Naive B cell (primary cell): ENCODE results near the gene SERPINB13. TPM values are rescaled to one million over a fixed set of nuclear protein-coding genes. Genes with fewer than 3 reads are reported as not detected.
"Not testable (repeated sequence)": the region's sequence is repeated elsewhere in the genome, so short reads cannot be mapped to it uniquely, and the experiment has no call there.

Experiments used
- ATAC-seq, 2 donors: fragments of 150-1000 bp; cut with Tn5 transposase; 2 replicates each; pipeline ENCODE4 v1.10.0; 2021; ENCODE audit warnings: low read depth in 2 of 2, mild to moderate bottlenecking in 2 of 2, moderate library complexity in 2 of 2
- DNase-seq: peaks from one replicate; pipeline ENCODE4 v3.0.0; 2022
- H3K27ac Mint-ChIP-seq, 6 donors: one replicate each; pipeline ENCODE4 v1.8.0; 2020 to 2022; ENCODE audit warnings: mild to moderate bottlenecking in 6 of 6, mixed read lengths in 6 of 6, moderate library complexity in 5 of 6, inconsistent platforms in 2 of 6
- H3K27me3 Mint-ChIP-seq, 3 donors: one replicate each; pipeline ENCODE4 v1.8.0; 2021 to 2022; ENCODE audit warnings: mixed read lengths in 3 of 3, mild to moderate bottlenecking in 1 of 3
- H3K36me3 Mint-ChIP-seq, 2 donors: one replicate each; pipeline ENCODE4 v1.8.0; 2020 to 2022; ENCODE audit warnings: mixed read lengths in 2 of 2, inconsistent platforms in 1 of 2, mild to moderate bottlenecking in 1 of 2
- H3K4me1 Mint-ChIP-seq, 3 donors: one replicate each; pipeline ENCODE4 v1.8.0; 2020 to 2022; ENCODE audit warnings: mixed read lengths in 3 of 3, inconsistent platforms in 1 of 3, mild to moderate bottlenecking in 1 of 3, moderate library complexity in 1 of 3
- H3K4me3 Mint-ChIP-seq, 8 donors: one replicate each; pipeline ENCODE4 v1.8.0; 2020 to 2022; ENCODE audit warnings: mild to moderate bottlenecking in 8 of 8, mixed read lengths in 8 of 8, moderate library complexity in 8 of 8, inconsistent platforms in 2 of 8
- H3K9me3 Mint-ChIP-seq, 7 donors: one replicate each; pipeline ENCODE4 v1.8.0; 2020 to 2022; ENCODE audit warnings: mixed read lengths in 7 of 7, mild to moderate bottlenecking in 5 of 7, inconsistent platforms in 2 of 7, moderate library complexity in 1 of 7
- polyA plus RNA-seq, 6 donors: library from polyadenylated mRNA; unstranded; fragments of 300-500 nt; fragmentation: Illumina TruSeq; gene quantifications; one replicate each; pipeline ENCODE4 v1.2.3, GENCODE V29; 2021; ENCODE audit warnings: low read depth in 6 of 6

Gene SERPINB13
- polyA plus RNA-seq, 6 donors from 2014 or later: not detected

DNA sequence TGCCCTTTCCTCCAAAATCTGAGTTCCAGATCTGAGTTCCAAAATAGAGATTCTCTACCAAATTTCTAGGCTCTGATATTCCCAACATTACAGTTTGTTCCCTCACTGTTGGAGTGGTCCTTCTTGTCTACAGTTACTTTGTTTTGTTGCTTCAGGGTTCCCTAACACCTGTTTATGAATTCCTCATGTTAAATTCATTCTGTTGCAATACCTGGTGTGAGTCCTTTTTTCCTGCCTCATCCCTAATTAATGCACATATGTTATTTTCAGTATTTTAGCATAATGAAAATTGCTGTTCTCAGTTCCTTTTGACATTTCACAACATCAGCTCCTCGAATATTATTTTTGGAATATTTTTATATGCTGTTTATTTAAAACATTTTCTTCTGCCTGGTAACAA, 16.2 kb downstream of the SERPINB13 start:
- H3K36me3 Mint-ChIP-seq: no peaks in the 10 kb centered on the region
- DNase-seq (no peak), ATAC-seq (no peak)
- peaks cover 0 to 5% (median 2%) of the 10 kb centered on the region in 7 donors for H3K9me3 Mint-ChIP-seq
- peak overlapping the region in 1 of 6 donors; percentile 78 for H3K27ac Mint-ChIP-seq
- peaks cover 0 to 8% (median 6%) of the 10 kb centered on the region in 3 donors for H3K27me3 Mint-ChIP-seq
- H3K4me3 Mint-ChIP-seq: no peak overlapping the region
- H3K4me1 Mint-ChIP-seq: no peaks in the 10 kb centered on the region

DNA sequence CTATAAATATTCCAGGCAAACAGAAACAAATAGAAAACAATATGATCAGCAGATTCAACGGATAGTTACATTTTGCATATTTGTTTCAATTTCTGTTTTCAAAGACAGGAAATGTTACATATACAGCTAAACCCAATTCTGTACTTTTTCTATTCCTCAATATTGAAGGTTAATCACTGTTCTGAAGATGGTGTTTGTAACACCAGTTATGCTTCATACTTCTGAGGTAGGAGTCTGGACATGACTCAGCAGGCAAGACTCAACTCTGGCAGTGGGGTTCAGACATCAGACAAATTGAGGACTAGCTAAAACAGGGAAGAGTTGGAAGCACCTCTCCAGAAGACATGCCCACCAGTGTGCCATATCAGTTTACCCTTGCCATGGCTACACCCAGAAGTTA, 16.6 kb downstream of the SERPINB13 start:
- H3K27ac Mint-ChIP-seq: no peak overlapping the region
- DNase-seq: no peak

GRCh38 chr18:63604791-63605567, 17.8 kb downstream of the SERPINB13 start:
- Mint-ChIP-seq H3K36me3 (no peaks in the 10 kb centered on the region), H3K27ac (no peak overlapping the region), H3K9me3 (peaks cover 0 to 5% (median 0%) of the 10 kb centered on the region in 7 donors), H3K27me3 (peaks cover 0 to 8% (median 6%) of the 10 kb centered on the region in 3 donors), H3K4me1 (no peaks in the 10 kb centered on the region), H3K4me3 (no peak overlapping the region)
- no peak for DNase-seq
- no peak for ATAC-seq

More for the DNA sequence above, 16.6 kb downstream of the SERPINB13 start:
- ATAC-seq: no peak
- Mint-ChIP-seq H3K4me1 (no peaks in the 10 kb centered on the region), H3K27me3 (peaks cover 0 to 8% (median 6%) of the 10 kb centered on the region in 3 donors), H3K36me3 (no peaks in the 10 kb centered on the region), H3K9me3 (peaks cover 0 to 5% (median 2%) of the 10 kb centered on the region in 7 donors), H3K4me3 (no peak overlapping the region)

DNA sequence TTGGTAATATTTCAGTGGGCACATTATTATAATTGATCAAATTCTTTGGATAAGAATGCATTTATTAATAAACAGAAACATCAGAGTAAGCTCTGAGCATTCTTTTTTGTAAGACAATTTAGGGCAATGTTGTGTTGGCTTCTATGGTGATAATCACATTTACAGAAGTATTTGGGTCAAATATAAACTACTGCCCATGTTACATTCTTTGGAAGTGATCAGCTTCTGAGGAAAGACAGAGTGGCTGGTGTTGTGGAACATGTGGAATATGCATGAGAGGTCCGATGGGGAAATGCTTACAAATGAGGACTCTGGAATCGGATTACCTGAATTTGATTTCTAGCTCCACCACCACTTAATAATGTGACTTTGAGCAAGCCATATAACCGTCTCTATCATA, 19.4 kb downstream of the SERPINB13 start:
- H3K4me1 Mint-ChIP-seq: no peaks in the 10 kb centered on the region
- H3K36me3 Mint-ChIP-seq: no peaks in the 10 kb centered on the region
- peaks cover 0 to 3% (median 0%) of the 10 kb centered on the region in 7 donors for H3K9me3 Mint-ChIP-seq
- peaks cover 5 to 14% (median 8%) of the 10 kb centered on the region in 3 donors for H3K27me3 Mint-ChIP-seq
- H3K4me3 Mint-ChIP-seq: no peak overlapping the region
- H3K27ac Mint-ChIP-seq: no peak overlapping the region
- DNase-seq (no peak), ATAC-seq (no peak)

DNA sequence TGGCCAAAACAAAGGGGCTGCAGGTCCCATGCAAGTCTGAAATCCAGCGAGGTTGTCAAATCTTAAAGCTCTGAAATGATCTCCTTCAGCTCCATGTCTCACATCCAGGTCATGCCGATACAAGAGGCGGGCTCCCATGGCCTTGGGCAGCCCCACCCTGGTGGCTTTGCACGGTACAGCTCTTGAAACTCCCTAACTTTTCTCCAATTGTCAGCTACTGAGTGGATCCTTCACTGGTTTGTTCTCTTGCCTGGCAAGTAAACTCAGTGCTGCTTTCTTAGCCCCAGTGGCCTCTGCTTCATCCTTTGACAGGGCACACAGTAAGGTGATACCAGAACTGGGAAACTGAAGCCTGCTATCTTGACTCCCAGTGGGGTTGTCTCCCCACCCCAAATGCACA, 26.3 kb downstream of the SERPINB13 start:
- Mint-ChIP-seq H3K9me3 (peaks cover 0 to 12% (median 2%) of the 10 kb centered on the region in 7 donors), H3K27ac (no peak overlapping the region), H3K4me1 (no peaks in the 10 kb centered on the region)

DNA sequence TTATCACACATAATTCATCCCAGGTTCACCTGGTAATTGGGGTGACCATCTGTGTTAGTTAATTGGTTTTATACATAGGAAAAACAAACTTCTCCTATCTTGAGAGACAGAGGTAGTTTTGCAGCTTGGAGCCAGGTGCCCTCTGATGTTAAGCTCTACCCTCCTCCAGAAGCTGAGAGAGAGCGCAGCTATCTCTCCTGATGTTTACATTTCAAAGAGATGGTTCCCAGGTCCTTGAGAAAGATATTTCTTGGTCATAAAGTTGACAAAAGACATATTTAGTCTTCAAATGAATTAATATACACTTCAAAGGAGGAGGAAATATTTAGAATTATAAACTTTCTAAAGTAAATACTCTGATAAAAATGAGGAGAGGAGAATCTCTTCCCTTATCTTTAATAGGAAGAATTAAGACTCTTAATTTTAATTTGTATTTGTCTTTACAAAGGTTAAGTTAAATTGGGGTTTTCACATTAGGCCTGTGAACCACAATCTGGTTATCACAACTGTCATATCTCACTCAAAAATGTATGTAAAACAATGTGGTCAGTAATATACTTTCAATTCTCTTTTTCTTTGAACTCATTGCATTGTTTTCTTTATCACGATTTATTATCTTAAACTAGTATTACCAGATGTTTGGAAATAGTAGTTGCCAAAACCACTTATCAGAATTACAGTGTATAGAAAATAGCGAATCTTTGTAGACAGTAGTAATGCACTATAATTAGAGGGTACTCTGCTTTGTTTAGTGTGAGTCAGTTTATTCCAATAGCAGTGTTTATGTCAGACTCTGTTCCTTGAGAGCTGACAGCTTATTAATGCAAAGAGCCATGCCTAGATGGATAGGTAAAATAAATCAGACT, 30.1 kb downstream of the SERPINB13 start:
- Mint-ChIP-seq H3K36me3 (peaks cover 0 to 4% of the 10 kb centered on the region in 2 donors), H3K9me3 (peaks cover 0 to 27% (median 6%) of the 10 kb centered on the region in 7 donors), H3K27ac (no peak overlapping the region), H3K4me1 (no peaks in the 10 kb centered on the region), H3K4me3 (no peak overlapping the region), H3K27me3 (peaks cover 0 to 14% (median 0%) of the 10 kb centered on the region in 3 donors)
- DNase-seq (no peak), ATAC-seq (no peak)

More for the DNA sequence above, 26.3 kb downstream of the SERPINB13 start:
- DNase-seq: no peak
- peaks cover 0 to 4% of the 10 kb centered on the region in 2 donors for H3K36me3 Mint-ChIP-seq
- no peak overlapping the region for H3K4me3 Mint-ChIP-seq
- no peak for ATAC-seq
- peaks cover 5 to 14% (median 9%) of the 10 kb centered on the region in 3 donors for H3K27me3 Mint-ChIP-seq

DNA sequence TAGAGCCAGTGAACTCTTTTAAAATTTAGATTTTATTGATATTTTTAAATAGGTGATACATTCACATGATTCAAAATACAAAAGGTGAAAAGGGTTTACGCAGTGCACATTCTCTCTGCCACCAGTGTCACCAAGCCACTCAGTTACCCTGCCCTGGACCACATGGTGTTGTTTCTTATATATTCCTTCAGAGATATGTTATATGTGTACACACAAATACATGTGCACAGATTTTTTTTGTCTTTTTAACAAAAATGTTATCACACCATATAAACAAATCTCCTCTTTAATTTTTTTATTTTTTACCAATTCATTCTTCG, 30.7 kb downstream of the SERPINB13 start:
- H3K9me3 Mint-ChIP-seq: peaks cover 0 to 24% (median 7%) of the 10 kb centered on the region in 7 donors
- ATAC-seq (no peak), DNase-seq (no peak)
- no peak overlapping the region for H3K4me3 Mint-ChIP-seq
- H3K36me3 Mint-ChIP-seq: peaks cover 0 to under 1% of the 10 kb centered on the region in 2 donors
- no peaks in the 10 kb centered on the region for H3K4me1 Mint-ChIP-seq
- H3K27ac Mint-ChIP-seq: no peak overlapping the region
- H3K27me3 Mint-ChIP-seq: peaks cover 0 to 11% (median 0%) of the 10 kb centered on the region in 3 donors

- no peak overlapping the region for H3K4me3 Mint-ChIP-seq
- no peaks in the 10 kb centered on the region for H3K4me1 Mint-ChIP-seq
- ATAC-seq: no peak
- DNase-seq: no peak
- no peaks in the 10 kb centered on the region for H3K27me3 Mint-ChIP-seq
- H3K27ac Mint-ChIP-seq: no peak overlapping the region
- H3K9me3 Mint-ChIP-seq: peaks cover 4 to 30% (median 12%) of the 10 kb centered on the region in 7 donors
- H3K36me3 Mint-ChIP-seq: no peaks in the 10 kb centered on the region
Measured at GRCh38 chr18:63619661-63620060, 32.5 kb downstream of the SERPINB13 start.

DNA sequence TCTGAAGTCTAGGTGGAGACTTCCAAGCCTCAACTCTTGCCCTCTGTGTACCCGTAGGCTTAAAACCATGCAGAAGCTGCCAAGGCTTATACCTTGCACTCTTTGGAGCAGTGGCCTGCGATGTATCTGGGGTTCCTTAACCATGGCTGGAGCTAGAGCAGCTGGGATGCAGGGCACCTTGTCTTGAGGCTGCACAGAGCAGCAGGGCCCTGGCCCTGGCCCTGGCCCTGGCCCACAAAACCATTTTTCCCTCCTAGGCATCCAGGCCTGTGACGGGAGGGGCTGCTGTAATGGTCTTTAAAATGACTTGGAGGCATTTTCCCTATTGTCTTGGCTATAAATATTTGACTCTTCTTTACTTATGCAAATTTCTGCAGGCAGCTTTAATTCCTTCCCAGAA, 37.7 kb downstream of the SERPINB13 start:
- Mint-ChIP-seq H3K4me3 (no peak overlapping the region), H3K4me1 (no peaks in the 10 kb centered on the region), H3K36me3 (peaks cover 6 to 24% of the 10 kb centered on the region in 2 donors), H3K27me3 (no peaks in the 10 kb centered on the region), H3K9me3 (peaks cover 12 to 55% (median 36%) of the 10 kb centered on the region in 7 donors), H3K27ac (no peak overlapping the region)
- DNase-seq: no peak
- ATAC-seq: no peak

- H3K27ac Mint-ChIP-seq: no peak overlapping the region
- peaks cover 8 to 57% (median 42%) of the 10 kb centered on the region in 7 donors for H3K9me3 Mint-ChIP-seq
- H3K4me3 Mint-ChIP-seq: no peak overlapping the region
Measured at GRCh38 chr18:63626431-63626830, 39.3 kb downstream of the SERPINB13 start.

DNA sequence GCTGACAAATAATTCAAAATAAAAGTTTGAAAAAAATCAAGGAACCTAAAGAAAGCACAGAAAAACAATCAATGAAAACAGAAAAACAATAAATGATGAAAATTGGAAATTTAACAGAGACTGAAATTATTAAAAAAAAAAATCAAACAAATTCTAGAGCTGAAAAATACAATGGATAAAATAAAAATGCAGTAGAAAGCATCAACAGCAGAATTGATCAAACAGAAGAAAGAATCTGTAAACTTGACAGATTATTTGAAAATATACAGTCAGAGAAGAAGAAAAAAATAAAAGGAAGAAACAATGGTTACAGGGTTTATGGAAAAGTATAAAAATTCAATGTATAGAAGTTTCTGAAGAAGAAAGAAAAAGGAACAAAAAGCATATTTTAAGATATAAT, 40.7 kb downstream of the SERPINB13 start:
- H3K27me3 Mint-ChIP-seq: no peaks in the 10 kb centered on the region
- H3K4me3 Mint-ChIP-seq: no peak overlapping the region
- H3K4me1 Mint-ChIP-seq: no peaks in the 10 kb centered on the region
- DNase-seq (no peak), ATAC-seq (no peak)
- no peak overlapping the region for H3K27ac Mint-ChIP-seq
- peaks cover 6 to 24% of the 10 kb centered on the region in 2 donors for H3K36me3 Mint-ChIP-seq
- H3K9me3 Mint-ChIP-seq: peaks cover 8 to 67% (median 43%) of the 10 kb centered on the region in 7 donors

More at GRCh38 chr18:63626431-63626830, 39.3 kb downstream of the SERPINB13 start:
- Mint-ChIP-seq H3K4me1 (no peaks in the 10 kb centered on the region), H3K36me3 (peaks cover 6 to 24% of the 10 kb centered on the region in 2 donors), H3K27me3 (no peaks in the 10 kb centered on the region)
- DNase-seq (no peak), ATAC-seq (no peak)

DNA sequence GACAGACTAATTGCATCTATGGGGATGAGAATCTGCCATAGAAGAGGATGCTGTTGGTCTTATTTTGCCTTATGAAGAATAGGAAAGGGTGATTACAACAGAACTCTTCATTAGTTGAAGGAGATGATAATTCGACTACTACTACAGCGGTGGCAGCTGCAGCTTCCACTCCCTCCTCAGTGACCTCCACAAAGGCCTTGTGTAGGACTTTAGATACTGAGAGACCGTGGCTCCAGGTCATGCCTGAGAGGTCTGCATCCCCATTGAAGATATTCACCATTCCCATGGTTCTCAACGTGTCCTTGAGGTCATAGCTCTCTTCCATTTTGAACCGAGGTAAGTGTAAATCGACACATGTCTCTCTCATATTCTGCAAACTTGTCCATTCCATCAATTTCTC, 50.6 kb downstream of the SERPINB13 start:
- Mint-ChIP-seq H3K27me3 (peaks cover 0 to 5% (median 3%) of the 10 kb centered on the region in 3 donors), H3K9me3 (peaks cover 0 to 2% (median 0%) of the 10 kb centered on the region in 7 donors), H3K4me3 (no peak overlapping the region), H3K36me3 (no peaks in the 10 kb centered on the region), H3K4me1 (no peaks in the 10 kb centered on the region), H3K27ac (no peak overlapping the region)
- DNase-seq: no peak
- no peak for ATAC-seq

- H3K27ac Mint-ChIP-seq, H3K27me3 Mint-ChIP-seq, DNase-seq, H3K36me3 Mint-ChIP-seq, H3K4me1 Mint-ChIP-seq, ATAC-seq, H3K9me3 Mint-ChIP-seq, H3K4me3 Mint-ChIP-seq: not testable (repeated sequence)
Measured at GRCh38 chr18:63641157-63641680, 54.1 kb downstream of the SERPINB13 start.
